Astrocyte (in vitro differentiated cells and primary cell): ENCODE results near the gene SEC24D. TPM values are rescaled to one million over a fixed set of nuclear protein-coding genes. Genes with fewer than 3 reads are reported as not detected.

Experiments
- DNase-seq: peaks from one replicate; pipeline ENCODE4 v3.0.0-alpha.2; 2010; ENCODE audit warnings: low read depth
- FAIRE-seq: peaks from 2 replicates; lab custom pipeline; 2011; peaks lifted over from hg19 to GRCh38; lab: Jason Lieb, UNC
- H2AFZ ChIP-seq: 2 replicates; pipeline ENCODE4 v1.6.0; 2012; ENCODE audit warnings: low read depth, low read length, inconsistent platforms
- H3K27ac ChIP-seq: 2 replicates; pipeline ENCODE4 v1.5.1; 2011; ENCODE audit warnings: low read depth, low read length, inconsistent platforms
- H3K27me3 ChIP-seq: 2 replicates; pipeline ENCODE4 v1.6.0; 2011; ENCODE audit warnings: low read length, inconsistent platforms; ENCODE audit not compliant: insufficient read depth
- H3K36me3 ChIP-seq: 2 replicates; pipeline ENCODE4 v1.5.1; 2011; ENCODE audit warnings: low read length, inconsistent platforms; ENCODE audit not compliant: insufficient read depth
- H3K4me1 ChIP-seq: 2 replicates; pipeline ENCODE4 v1.5.1; 2011; ENCODE audit warnings: low read length, inconsistent platforms; ENCODE audit not compliant: insufficient read depth
- H3K4me2 ChIP-seq: 2 replicates; pipeline ENCODE4 v1.6.0; 2012; ENCODE audit warnings: low read length, inconsistent platforms
- H3K4me3 ChIP-seq: 2 replicates; pipeline ENCODE4 v1.5.1; 2011; ENCODE audit warnings: low read depth, mild to moderate bottlenecking, low read length, inconsistent platforms; ENCODE audit not compliant: insufficient read depth
- H3K79me2 ChIP-seq: 2 replicates; pipeline ENCODE4 v1.6.0; 2012; ENCODE audit warnings: mild to moderate bottlenecking, low read length, inconsistent platforms; ENCODE audit not compliant: insufficient read depth
- H3K9ac ChIP-seq: 2 replicates; pipeline ENCODE4 v1.6.0; 2012; ENCODE audit warnings: mild to moderate bottlenecking, low read length, inconsistent platforms
- H3K9me3 ChIP-seq: 2 replicates; pipeline ENCODE4 v1.5.1; 2012; ENCODE audit warnings: low read depth, mild to moderate bottlenecking, low read length, inconsistent platforms; ENCODE audit not compliant: insufficient read depth
- H4K20me1 ChIP-seq: 2 replicates; pipeline ENCODE4 v1.6.0; 2012; ENCODE audit warnings: low read length, inconsistent platforms; ENCODE audit not compliant: insufficient read depth
- H3K27ac Mint-ChIP-seq: one replicate; pipeline ENCODE4 v1.8.0; 2021; ENCODE audit warnings: mild to moderate bottlenecking, mixed read lengths; ENCODE audit not compliant: unreplicated experiment
- H3K27me3 Mint-ChIP-seq: one replicate; pipeline ENCODE4 v1.8.0; 2021; ENCODE audit warnings: low read depth, mixed read lengths; ENCODE audit not compliant: unreplicated experiment
- H3K36me3 Mint-ChIP-seq: one replicate; pipeline ENCODE4 v1.8.0; 2021; ENCODE audit warnings: low read depth, mixed read lengths; ENCODE audit not compliant: unreplicated experiment
- H3K4me1 Mint-ChIP-seq: one replicate; pipeline ENCODE4 v1.8.0; 2021; ENCODE audit warnings: low read depth, mixed read lengths; ENCODE audit not compliant: unreplicated experiment
- H3K4me3 Mint-ChIP-seq: one replicate; pipeline ENCODE4 v1.8.0; 2021; ENCODE audit warnings: mild to moderate bottlenecking, moderate library complexity, mixed read lengths; ENCODE audit not compliant: unreplicated experiment
- H3K9me3 Mint-ChIP-seq: one replicate; pipeline ENCODE4 v1.8.0; 2021; ENCODE audit warnings: mild to moderate bottlenecking, mixed read lengths; ENCODE audit not compliant: unreplicated experiment
- CTCF ChIP-seq: IDR thresholded peaks from 2 replicates; pipeline ENCODE4 v1.5.1; 2011; ENCODE audit warnings: low read depth, mild to moderate bottlenecking, inconsistent platforms, low read length, moderate library complexity; ENCODE audit not compliant: insufficient read depth
- EZH2 ChIP-seq: IDR thresholded peaks from 2 replicates; pipeline ENCODE4 v1.6.1; 2012; ENCODE audit warnings: mild to moderate bottlenecking, low read length, inconsistent platforms; ENCODE audit not compliant: insufficient read depth
- total RNA-seq: library from RNA; stranded (reverse); gene quantifications from 2 replicates; pipeline ENCODE4 v1.2.1, GENCODE V29; 2021

Gene SEC24D
- total RNA-seq, 1 donor from 2014 or later, result 187 TPM

DNA sequence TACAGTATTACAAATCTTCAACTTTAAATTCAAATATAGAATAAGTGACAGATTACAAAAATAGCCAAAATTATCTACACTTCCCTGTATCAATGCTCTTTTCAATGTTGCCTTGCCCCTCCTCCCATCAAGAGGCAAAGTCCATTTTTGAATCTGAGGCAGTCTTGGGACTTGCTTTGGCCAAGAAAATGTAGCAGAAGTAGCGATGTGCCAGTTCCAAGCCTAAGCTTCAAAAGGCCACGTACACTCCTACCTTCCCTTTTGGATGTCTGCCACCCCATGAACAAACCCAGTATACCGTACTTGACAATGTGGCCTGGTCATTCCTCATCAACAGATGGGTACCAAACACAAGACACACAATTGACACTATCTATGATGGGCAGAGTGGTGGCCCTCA is 24.1 kb downstream of the SEC24D start:
- H4K20me1 ChIP-seq, result peaks cover 100% of the 10 kb centered on the region
- DNase-seq (no peak), FAIRE-seq (no peak)
- peaks cover 83% of the 10 kb centered on the region for H3K36me3 ChIP-seq
- no peaks in the 10 kb centered on the region for H3K27me3 ChIP-seq
- Mint-ChIP-seq H3K4me1 (peaks cover 14% of the 10 kb centered on the region), H3K4me3 (no peak overlapping the region), H3K36me3 (peaks cover 60% of the 10 kb centered on the region), H3K27ac (peak overlapping the region; percentile 38), H3K27me3 (no peaks in the 10 kb centered on the region), H3K9me3 (no peaks in the 10 kb centered on the region)
- peak overlapping the region; percentile 6 for H3K27ac ChIP-seq
- TF ChIP-seq CTCF, result no peak
- H3K9me3 ChIP-seq, result no peaks in the 10 kb centered on the region
- no peak overlapping the region for H3K9ac ChIP-seq
- H3K4me2 ChIP-seq, result no peak overlapping the region
- H3K4me1 ChIP-seq, result peaks cover 5% of the 10 kb centered on the region
- H2AFZ ChIP-seq, result no peak overlapping the region
- H3K79me2 ChIP-seq, result peaks cover 98% of the 10 kb centered on the region
- no peak overlapping the region for H3K4me3 ChIP-seq

DNA sequence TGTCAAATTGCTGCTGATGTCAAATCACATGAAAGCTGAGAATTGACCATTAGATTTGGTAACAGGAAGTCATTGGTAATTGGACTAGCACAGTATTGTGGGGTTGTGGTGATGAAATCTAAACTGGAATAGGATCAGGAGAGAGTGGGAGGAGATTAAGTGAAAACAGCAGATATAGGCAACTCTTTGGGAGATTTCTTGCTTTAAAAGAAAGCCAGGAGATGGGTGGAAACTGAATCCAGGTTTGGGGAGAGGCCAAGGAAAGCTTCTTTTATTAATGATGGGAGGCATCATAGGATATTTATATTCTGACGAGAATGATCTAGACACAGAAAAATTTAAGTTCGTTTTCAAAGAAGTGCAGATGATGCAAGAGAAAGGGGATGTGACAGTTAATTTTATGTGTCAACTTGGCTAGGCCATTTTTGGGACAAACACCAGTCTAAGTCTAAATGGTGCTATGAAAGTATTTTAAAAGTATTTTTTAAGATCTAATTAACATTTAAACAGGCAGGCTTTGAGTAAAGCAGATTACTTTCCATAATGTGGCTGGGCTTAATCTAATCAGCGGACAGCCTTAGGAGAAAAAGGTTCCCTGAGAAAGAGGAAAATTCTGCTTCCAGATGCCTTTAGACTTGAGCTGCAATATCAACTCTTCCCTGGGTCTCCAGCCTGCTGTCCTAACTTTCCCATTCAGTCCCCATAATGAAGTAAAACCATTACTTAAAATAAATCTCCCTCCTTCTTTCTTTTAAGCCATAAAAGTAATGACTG is 24.7 kb downstream of the SEC24D start:
- peaks cover 100% of the 10 kb centered on the region for H4K20me1 ChIP-seq
- no peaks in the 10 kb centered on the region for H3K9me3 Mint-ChIP-seq
- H3K9me3 ChIP-seq, result no peaks in the 10 kb centered on the region
- DNase-seq, result peak; percentile 84
- H3K9ac ChIP-seq, result no peak overlapping the region
- peak overlapping the region; percentile 32 for H3K27ac ChIP-seq
- H3K27ac Mint-ChIP-seq, result no peak overlapping the region
- H3K4me2 ChIP-seq, result no peak overlapping the region
- peaks cover 98% of the 10 kb centered on the region for H3K79me2 ChIP-seq
- H3K4me3 ChIP-seq, result no peak overlapping the region
- peaks cover 9% of the 10 kb centered on the region for H3K4me1 Mint-ChIP-seq
- peak; percentile 78 for FAIRE-seq
- H2AFZ ChIP-seq, result no peak overlapping the region
- H3K27me3 Mint-ChIP-seq, result no peaks in the 10 kb centered on the region
- H3K36me3 ChIP-seq, result peaks cover 85% of the 10 kb centered on the region
- peaks cover 55% of the 10 kb centered on the region for H3K36me3 Mint-ChIP-seq
- H3K4me3 Mint-ChIP-seq, result no peak overlapping the region
- H3K27me3 ChIP-seq, result no peaks in the 10 kb centered on the region
- TF ChIP-seq CTCF (no peak), EZH2 (no peak)
- H3K4me1 ChIP-seq, result peaks cover 5% of the 10 kb centered on the region

DNA sequence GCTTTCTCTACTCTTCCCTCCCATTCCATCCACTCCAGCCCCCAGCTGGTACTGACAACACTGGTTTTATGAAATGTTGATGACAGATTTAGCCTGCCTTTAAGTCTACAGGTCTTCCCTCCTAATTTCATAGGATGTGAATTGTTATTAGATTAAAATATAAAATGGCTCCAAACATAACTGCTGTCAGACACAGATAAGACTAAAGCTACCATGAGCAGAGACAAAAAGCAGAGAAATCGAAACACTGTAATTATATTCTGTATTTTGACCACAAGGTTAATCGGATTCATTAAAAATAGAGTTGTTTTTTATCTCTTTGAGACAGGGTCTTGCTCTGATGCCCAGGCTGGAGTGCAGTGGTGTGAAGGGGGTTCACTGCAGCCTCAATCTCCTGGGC is 28.3 kb downstream of the SEC24D start:
- Mint-ChIP-seq H3K27ac (no peak overlapping the region), H3K4me3 (no peak overlapping the region), H3K27me3 (no peaks in the 10 kb centered on the region), H3K4me1 (peaks cover 7% of the 10 kb centered on the region), H3K36me3 (peaks cover 25% of the 10 kb centered on the region), H3K9me3 (no peaks in the 10 kb centered on the region)
- no peak for TF ChIP-seq CTCF
- no peak for TF ChIP-seq EZH2
- no peak overlapping the region for H2AFZ ChIP-seq
- H3K9ac ChIP-seq, result no peak overlapping the region
- no peaks in the 10 kb centered on the region for H3K9me3 ChIP-seq
- peaks cover 5% of the 10 kb centered on the region for H3K4me1 ChIP-seq
- no peak for FAIRE-seq
- H3K4me3 ChIP-seq, result no peak overlapping the region
- peaks cover 80% of the 10 kb centered on the region for H3K36me3 ChIP-seq
- peaks cover 96% of the 10 kb centered on the region for H4K20me1 ChIP-seq
- H3K4me2 ChIP-seq, result no peak overlapping the region
- DNase-seq, result no peak
- no peaks in the 10 kb centered on the region for H3K27me3 ChIP-seq
- peaks cover 97% of the 10 kb centered on the region for H3K79me2 ChIP-seq
- H3K27ac ChIP-seq, result no peak overlapping the region
